Measurements from ENCODE around the gene SLC10A2. TPM values are rescaled to one million over a fixed set of nuclear protein-coding genes. Genes with fewer than 3 reads are reported as not detected.

The SLC10A2 gene
- total RNA-seq, 4 donors from 2014 or later: not detected

DNA sequence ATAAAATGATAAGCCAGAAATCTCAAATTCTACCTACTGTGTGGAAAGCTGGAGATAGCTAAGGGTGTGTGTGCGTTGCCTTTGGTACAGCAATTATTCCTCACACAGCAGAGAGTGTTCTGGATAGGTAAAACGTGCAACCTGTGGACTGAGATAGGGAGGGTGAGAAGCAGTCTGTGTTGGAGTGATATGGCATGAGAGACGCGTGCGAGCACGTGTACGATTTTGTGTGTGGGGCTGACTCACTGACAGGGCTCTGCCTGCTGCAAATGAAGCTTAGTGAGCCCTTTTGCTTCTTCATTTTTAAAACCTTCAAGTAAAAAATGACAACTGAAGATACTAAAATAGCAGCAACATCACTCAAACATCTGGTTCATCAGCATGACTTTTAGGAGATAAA, 35.7 kb upstream of the SLC10A2 start:
- TF ChIP-seq POLR2A (IDR thresholded peaks at IDR 0.05): no peak
- TF ChIP-seq, protein P1, sequence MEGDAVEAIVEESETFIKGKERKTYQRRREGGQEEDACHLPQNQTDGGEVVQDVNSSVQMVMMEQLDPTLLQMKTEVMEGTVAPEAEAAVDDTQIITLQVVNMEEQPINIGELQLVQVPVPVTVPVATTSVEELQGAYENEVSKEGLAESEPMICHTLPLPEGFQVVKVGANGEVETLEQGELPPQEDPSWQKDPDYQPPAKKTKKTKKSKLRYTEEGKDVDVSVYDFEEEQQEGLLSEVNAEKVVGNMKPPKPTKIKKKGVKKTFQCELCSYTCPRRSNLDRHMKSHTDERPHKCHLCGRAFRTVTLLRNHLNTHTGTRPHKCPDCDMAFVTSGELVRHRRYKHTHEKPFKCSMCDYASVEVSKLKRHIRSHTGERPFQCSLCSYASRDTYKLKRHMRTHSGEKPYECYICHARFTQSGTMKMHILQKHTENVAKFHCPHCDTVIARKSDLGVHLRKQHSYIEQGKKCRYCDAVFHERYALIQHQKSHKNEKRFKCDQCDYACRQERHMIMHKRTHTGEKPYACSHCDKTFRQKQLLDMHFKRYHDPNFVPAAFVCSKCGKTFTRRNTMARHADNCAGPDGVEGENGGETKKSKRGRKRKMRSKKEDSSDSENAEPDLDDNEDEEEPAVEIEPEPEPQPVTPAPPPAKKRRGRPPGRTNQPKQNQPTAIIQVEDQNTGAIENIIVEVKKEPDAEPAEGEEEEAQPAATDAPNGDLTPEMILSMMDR (IDR thresholded peaks at IDR 0.05): no peak
- no peak for DNase-seq
- intact Hi-C loops (cut with DNase I; ENCODE audit: low total_unique reads): no loop called here
- no peak overlapping the region for H3K4me3 ChIP-seq
- H3K36me3 ChIP-seq: no peaks in the 10 kb centered on the region
- no peaks in the 10 kb centered on the region for H3K9me3 ChIP-seq
- no peak overlapping the region for H3K27ac ChIP-seq
- H3K27me3 ChIP-seq: no peaks in the 10 kb centered on the region
- H3K4me1 ChIP-seq: no peaks in the 10 kb centered on the region

DNA sequence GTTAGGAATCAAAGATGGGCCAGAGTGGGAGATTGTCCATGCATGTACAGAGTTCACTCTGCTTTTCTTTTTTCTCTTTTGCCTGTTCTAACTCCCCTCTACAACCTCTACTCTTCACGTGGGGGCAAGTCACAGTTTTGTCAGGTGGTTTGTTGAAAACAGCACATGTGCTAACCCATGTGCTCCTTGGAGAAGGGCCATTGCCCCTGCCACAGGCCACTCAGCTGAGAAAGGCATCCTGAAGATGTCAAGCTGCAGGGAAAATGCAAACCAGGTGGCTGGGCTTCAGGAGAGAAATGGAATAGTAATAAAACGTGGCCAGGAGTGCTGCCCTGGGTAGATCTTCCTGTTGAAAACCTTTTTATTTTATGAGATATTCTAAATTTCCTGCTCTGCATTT, 35.3 kb upstream of the SLC10A2 start:
- Histone ChIP-seq H3K36me3 (no peaks in the 10 kb centered on the region), H3K9me3 (no peaks in the 10 kb centered on the region), H3K4me3 (no peak overlapping the region), H3K4me1 (no peaks in the 10 kb centered on the region), H3K27ac (no peak overlapping the region), H3K27me3 (no peaks in the 10 kb centered on the region)
- intact Hi-C loops (cut with DNase I; ENCODE audit: low total_unique reads): no loop called here
- no peak for DNase-seq
- TF ChIP-seq, protein P1 (IDR thresholded peaks at IDR 0.05): no peak
- no peak for TF ChIP-seq POLR2A (IDR thresholded peaks at IDR 0.05)

DNA sequence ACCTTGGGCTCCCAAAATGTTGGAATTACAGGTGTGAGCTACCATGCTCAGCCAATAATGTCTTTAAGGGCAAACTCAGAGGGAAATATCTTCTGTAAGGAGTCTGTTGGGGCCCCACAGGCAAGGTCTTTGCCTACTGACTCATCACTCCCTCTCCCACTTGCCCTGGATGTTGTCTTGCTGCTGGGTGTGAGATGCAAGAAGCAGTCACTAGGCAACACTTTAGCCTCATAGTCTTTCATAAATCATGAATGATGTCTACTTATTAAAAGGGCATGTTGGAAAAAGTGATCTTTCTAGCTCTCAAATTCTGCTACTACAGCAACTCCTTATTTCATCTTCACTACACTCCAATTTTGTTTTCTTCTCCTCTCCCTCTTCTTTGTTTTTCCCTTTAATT, 34.6 kb upstream of the SLC10A2 start:
- no peaks in the 10 kb centered on the region for H3K36me3 ChIP-seq
- TF ChIP-seq POLR2A (IDR thresholded peaks at IDR 0.05): no peak
- TF ChIP-seq, protein P1 (IDR thresholded peaks at IDR 0.05): no peak
- no peaks in the 10 kb centered on the region for H3K4me1 ChIP-seq
- no peaks in the 10 kb centered on the region for H3K9me3 ChIP-seq
- no peaks in the 10 kb centered on the region for H3K27me3 ChIP-seq
- intact Hi-C loops (cut with DNase I; ENCODE audit: low total_unique reads): no loop called here
- no peak overlapping the region for H3K27ac ChIP-seq
- H3K4me3 ChIP-seq: no peak overlapping the region
- no peak for DNase-seq

DNA sequence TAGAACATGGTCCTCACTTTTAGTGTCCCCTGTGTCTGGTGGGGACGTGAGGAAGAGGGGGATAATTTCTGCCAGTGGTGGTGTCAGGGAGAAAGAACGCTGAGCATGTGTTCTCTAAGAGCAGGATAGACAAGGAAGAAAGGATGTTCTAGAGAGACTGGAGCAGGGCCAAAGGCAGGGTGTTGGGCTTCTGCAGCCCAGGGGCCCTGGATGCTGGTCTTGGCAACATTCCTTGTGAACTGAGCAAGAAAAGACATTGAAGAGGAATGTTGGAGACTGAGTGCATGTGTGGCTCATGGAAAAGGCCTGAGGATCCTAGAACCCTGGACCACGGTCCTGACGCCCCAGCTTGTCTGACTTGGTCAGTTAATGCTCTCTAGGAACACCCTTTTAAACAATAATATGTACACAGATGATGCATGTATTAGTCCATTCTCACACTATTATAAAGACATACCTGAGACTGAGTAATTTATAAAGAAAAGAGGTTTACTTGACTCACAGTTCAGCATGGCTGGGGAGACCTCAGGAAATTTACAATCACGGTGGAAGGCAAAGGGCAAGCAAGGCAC, 33.6 kb upstream of the SLC10A2 start:
- no peaks in the 10 kb centered on the region for H3K36me3 ChIP-seq
- H3K27ac ChIP-seq: no peak overlapping the region
- intact Hi-C loops (cut with DNase I; ENCODE audit: low total_unique reads): no loop called here
- no peak for DNase-seq
- no peak for TF ChIP-seq POLR2A (IDR thresholded peaks at IDR 0.05)
- TF ChIP-seq, protein P1 (IDR thresholded peaks at IDR 0.05): no peak
- H3K4me1 ChIP-seq: no peaks in the 10 kb centered on the region
- no peaks in the 10 kb centered on the region for H3K27me3 ChIP-seq
- H3K4me3 ChIP-seq: no peak overlapping the region
- no peaks in the 10 kb centered on the region for H3K9me3 ChIP-seq

DNA sequence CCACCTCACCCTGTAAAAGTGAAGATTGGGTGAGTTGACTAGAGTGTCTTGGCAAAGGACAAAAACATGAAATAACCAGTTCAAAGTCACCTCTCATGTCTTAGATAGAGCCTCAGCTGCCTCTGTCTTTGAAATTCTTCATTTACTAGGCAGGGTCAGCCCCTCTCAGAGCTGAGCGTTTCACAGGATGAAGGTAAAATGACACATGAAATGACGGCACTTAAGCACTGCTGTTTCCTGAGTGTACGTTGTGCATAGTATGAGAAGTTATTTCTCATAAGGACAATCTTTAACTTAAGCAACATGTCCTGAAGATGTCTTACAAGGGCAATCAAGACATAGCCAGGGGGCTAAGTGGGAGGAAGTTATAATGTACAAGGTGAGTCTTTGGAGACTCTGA, 32.3 kb upstream of the SLC10A2 start:
- no peak for DNase-seq

More for the DNA sequence above, 32.3 kb upstream of the SLC10A2 start:
- Histone ChIP-seq H3K27ac (no peak overlapping the region), H3K4me1 (no peaks in the 10 kb centered on the region), H3K27me3 (no peaks in the 10 kb centered on the region), H3K4me3 (no peak overlapping the region), H3K9me3 (no peaks in the 10 kb centered on the region), H3K36me3 (no peaks in the 10 kb centered on the region)
- intact Hi-C loops (cut with DNase I; ENCODE audit: low total_unique reads): no loop called here
- TF ChIP-seq, protein P1 (IDR thresholded peaks at IDR 0.05): no peak
- TF ChIP-seq POLR2A (IDR thresholded peaks at IDR 0.05): no peak

All from uterus (tissue), 4 donors.